Measurements from ENCODE around the gene CHSY3.

The CHSY3 gene

DNA sequence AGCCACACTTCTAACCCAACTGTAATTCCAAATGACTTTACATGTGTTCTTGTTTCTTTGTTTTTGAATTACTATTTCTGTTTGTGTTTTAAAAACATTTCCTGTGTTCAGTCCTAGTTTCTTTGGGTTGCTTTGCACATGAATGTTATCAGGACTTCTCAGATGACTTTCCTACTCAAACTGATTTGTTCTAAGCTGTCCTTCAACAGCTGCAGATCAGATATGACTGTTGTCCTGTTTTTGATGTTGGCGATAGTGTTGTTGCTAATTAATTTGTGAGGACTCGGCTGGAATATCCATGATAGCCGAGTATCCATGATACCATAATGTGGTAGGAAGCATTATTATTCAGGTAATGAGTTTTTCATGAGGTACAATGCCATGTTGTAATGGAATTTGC, 98.6 kb downstream of the CHSY3 start:
- TF ChIP-seq, protein P1, sequence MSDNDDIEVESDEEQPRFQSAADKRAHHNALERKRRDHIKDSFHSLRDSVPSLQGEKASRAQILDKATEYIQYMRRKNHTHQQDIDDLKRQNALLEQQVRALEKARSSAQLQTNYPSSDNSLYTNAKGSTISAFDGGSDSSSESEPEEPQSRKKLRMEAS (IDR thresholded peaks at IDR 0.05; ENCODE audit: low read depth, low read length): no peak
- TF ChIP-seq, protein P2, sequence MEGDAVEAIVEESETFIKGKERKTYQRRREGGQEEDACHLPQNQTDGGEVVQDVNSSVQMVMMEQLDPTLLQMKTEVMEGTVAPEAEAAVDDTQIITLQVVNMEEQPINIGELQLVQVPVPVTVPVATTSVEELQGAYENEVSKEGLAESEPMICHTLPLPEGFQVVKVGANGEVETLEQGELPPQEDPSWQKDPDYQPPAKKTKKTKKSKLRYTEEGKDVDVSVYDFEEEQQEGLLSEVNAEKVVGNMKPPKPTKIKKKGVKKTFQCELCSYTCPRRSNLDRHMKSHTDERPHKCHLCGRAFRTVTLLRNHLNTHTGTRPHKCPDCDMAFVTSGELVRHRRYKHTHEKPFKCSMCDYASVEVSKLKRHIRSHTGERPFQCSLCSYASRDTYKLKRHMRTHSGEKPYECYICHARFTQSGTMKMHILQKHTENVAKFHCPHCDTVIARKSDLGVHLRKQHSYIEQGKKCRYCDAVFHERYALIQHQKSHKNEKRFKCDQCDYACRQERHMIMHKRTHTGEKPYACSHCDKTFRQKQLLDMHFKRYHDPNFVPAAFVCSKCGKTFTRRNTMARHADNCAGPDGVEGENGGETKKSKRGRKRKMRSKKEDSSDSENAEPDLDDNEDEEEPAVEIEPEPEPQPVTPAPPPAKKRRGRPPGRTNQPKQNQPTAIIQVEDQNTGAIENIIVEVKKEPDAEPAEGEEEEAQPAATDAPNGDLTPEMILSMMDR (IDR thresholded peaks at IDR 0.05; ENCODE audit: low read depth, low read length): no peak
- TF ChIP-seq POLR2A (IDR thresholded peaks at IDR 0.05; ENCODE audit: extremely low read depth, insufficient read length) (no peak), MYC (IDR thresholded peaks at IDR 0.05; ENCODE audit: low read depth, low read length) (no peak)
- no peak for DNase-seq (ENCODE audit: low read depth)
- no peak overlapping the region for H3K4me3 ChIP-seq (ENCODE audit: low read depth, low read length)

DNA sequence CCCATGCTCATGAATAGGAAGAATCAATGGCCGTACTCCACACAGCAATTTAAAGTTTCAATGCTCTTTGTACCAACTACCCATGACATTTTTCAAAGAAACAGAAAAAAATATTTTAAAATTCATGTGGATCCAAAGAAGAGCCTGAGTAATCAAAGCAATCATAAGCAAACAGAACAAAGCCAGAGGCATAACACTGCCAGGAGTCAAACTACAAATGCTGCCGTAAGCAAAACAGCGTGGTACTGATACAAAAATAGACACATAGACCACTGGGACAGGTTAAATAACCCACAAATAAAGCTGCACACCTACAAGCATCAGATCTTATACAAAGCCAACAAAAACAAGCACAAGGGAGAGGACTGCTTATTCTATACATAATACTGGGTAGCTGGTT, 107.7 kb downstream of the CHSY3 start:
- DNase-seq (ENCODE audit: low read depth): no peak
- TF ChIP-seq, protein P2 (IDR thresholded peaks at IDR 0.05; ENCODE audit: low read depth, low read length): no peak
- H3K4me3 ChIP-seq (ENCODE audit: low read depth, low read length): no peak overlapping the region

DNA sequence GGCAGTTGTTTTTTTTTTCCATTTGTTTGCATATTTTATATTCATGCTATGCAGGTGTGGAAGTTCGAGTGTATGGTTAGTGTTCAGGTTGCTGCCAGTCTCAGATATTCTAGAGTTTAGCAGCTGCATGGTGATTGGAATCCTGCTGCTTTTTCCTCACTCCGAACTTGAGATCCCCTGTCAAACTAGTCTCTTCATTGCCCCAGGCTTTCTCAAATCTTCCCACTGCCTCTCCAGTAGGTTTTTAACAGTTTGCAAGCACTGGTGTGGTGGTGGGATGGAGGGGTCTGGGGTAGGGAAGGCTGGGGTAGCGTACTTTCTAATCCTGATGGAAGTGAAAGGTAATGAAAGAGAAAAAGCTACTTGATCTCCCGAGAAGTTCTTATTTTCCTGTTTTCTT, 112.9 kb downstream of the CHSY3 start:
- no peak for DNase-seq (ENCODE audit: low read depth)
- H3K4me3 ChIP-seq (ENCODE audit: low read depth, low read length): no peak overlapping the region

DNA sequence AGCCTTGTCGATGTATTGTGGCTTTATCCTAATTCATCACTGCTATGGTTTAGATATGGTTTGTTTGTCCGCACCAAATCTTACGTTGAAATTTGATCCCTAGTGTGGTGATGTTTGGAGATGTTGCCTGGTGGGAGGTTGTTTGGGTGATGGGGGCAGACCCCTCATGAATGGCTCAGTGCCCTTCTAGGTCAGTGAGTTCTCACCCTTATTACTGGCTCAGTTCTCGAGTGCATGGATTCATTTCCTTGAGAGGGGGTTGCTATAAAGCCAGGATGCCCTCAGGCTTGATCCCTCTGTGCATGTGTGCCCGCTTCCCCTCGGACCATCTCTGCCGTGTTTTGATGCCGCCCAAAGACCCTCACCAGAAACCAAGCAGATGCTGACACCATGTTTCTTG, 114.4 kb downstream of the CHSY3 start:
- H3K4me3 ChIP-seq (ENCODE audit: low read depth, low read length): no peak overlapping the region
- TF ChIP-seq, protein P1 (IDR thresholded peaks at IDR 0.05; ENCODE audit: low read depth, low read length): no peak
- TF ChIP-seq POLR2A (IDR thresholded peaks at IDR 0.05; ENCODE audit: extremely low read depth, insufficient read length) (no peak), MYC (IDR thresholded peaks at IDR 0.05; ENCODE audit: low read depth, low read length) (no peak)
- TF ChIP-seq, protein P2 (IDR thresholded peaks at IDR 0.05; ENCODE audit: low read depth, low read length): no peak
- no peak for DNase-seq (ENCODE audit: low read depth)

More for the DNA sequence above, 112.9 kb downstream of the CHSY3 start:
- TF ChIP-seq, protein P1 (IDR thresholded peaks at IDR 0.05; ENCODE audit: low read depth, low read length): no peak

DNA sequence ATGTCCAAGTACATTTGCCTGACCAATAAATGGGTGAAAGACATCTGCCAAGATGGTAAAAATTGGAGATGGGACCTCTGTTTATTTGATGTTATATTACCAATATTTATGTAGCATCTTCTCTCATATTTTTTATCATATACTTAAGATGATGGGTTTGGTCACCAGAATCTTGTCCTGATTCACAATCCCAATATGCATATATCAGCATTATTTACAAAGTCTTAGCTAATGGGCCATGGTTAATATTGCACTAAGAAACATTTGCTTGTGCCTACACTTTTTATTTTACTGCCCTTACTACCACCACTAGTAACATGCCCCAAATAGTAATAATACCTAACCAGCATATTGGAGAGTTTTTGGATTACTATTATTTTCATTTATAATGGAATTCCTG, 116.7 kb downstream of the CHSY3 start:
- no peak overlapping the region for H3K4me3 ChIP-seq (ENCODE audit: low read depth, low read length)
- TF ChIP-seq, protein P1 (IDR thresholded peaks at IDR 0.05; ENCODE audit: low read depth, low read length): no peak
- TF ChIP-seq POLR2A (IDR thresholded peaks at IDR 0.05; ENCODE audit: extremely low read depth, insufficient read length) (no peak), MYC (IDR thresholded peaks at IDR 0.05; ENCODE audit: low read depth, low read length) (no peak)
- TF ChIP-seq, protein P2 (IDR thresholded peaks at IDR 0.05; ENCODE audit: low read depth, low read length): no peak
- DNase-seq (ENCODE audit: low read depth): no peak

DNA sequence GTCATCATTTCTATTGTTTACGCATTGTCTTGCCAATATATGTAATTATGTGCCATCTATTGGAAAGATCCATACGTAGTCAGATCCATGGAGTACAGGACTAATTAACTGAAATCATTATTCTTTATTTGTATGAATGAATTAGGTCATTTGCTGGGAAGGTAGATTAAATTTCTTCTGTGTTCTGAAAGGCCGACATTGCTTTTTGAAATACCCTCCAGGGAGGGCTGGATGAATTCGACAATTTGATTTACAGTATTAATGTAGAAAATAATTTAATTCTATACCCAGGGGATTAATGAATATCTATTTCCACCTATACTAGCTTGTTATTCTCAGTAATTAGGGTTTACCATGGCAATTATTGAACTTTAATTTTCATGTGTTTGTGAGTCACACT, 117.6 kb downstream of the CHSY3 start:
- DNase-seq (ENCODE audit: low read depth): no peak
- H3K4me3 ChIP-seq (ENCODE audit: low read depth, low read length): no peak overlapping the region
- TF ChIP-seq, protein P1 (IDR thresholded peaks at IDR 0.05; ENCODE audit: low read depth, low read length): no peak
- no peak for TF ChIP-seq MYC (IDR thresholded peaks at IDR 0.05; ENCODE audit: low read depth, low read length)
- TF ChIP-seq, protein P2 (IDR thresholded peaks at IDR 0.05; ENCODE audit: low read depth, low read length): no peak
- TF ChIP-seq POLR2A (IDR thresholded peaks at IDR 0.05; ENCODE audit: extremely low read depth, insufficient read length): no peak

Data from NB4 (cell line).